ENCODE data around the gene STIMATE. TPM values are rescaled to one million over a fixed set of nuclear protein-coding genes. Genes with fewer than 3 reads are reported as not detected.

Gene STIMATE
- polyA plus RNA-seq, 1 of the 3 experiments (the other 2 are of a cell fraction): 9.3 TPM

DNA sequence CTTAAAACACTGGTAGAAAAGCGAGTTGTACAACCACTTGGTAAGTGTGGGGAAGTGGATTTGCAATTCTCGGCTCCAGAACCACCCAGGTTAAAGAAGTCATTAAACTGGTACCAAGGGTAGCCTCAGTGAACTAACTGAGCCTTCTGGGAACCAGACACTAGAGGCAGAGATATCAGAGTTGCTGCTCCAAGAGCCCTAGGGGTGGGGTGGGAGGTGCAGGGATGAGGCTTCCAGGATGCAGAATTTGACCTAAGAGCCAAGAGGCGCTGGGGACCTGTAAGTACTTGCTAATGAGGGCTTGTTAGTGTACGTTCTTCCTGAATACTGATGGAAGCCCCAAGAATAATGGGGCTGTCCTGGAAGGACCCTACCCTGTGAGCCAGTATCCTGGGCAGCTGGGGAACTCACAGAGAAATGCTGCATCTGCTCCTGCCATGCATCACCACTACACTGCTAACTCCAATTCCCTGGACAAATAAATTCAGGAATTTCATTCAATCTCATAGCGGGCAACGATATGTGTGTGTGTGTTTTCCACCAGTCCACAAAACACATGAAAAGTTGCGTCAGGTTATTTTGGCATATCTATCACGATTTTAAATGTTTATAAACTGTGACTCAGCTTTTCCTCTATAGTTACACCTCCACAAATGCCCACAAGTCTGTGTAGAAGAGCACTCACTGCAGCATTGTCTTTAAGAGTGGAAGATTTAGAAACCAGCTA is 23.8 kb downstream of the STIMATE start:
- no peak overlapping the region for H2AFZ ChIP-seq (ENCODE audit: low read depth)
- no peaks in the 10 kb centered on the region for H3K27me3 ChIP-seq (ENCODE audit: insufficient read depth)
- H3K9me2 ChIP-seq: no peaks in the 10 kb centered on the region
- POLR2A ChIA-PET: no interaction called here
- no peak overlapping the region for H3K4me3 ChIP-seq (ENCODE audit: low read depth in 2 of 2, low read length in 1 of 2)
- 94% methylated on average over 8 of the region's 8 CpGs for WGBS (ENCODE audit: low lambda C conversion rate)
- no peaks in the 10 kb centered on the region for H3K79me2 ChIP-seq (ENCODE audit: insufficient read depth)
- H4K20me1 ChIP-seq (ENCODE audit: insufficient read depth): 0 out of 2 replicates have a peak, but pooled peaks cover 4% of the 10 kb centered on the region
- CTCF ChIA-PET: no interaction called here
- no peaks in the 10 kb centered on the region for H3K9me3 ChIP-seq
- no peak for DNase-seq
- no peak overlapping the region for H3K9ac ChIP-seq
- H3F3A ChIP-seq (replicated peaks; ENCODE audit: insufficient read depth): no peaks in the 10 kb centered on the region
- H3K4me2 ChIP-seq: no peak overlapping the region
- no peaks in the 10 kb centered on the region for H3K36me3 ChIP-seq (replicated peaks in 1 of 2; ENCODE audit: control insufficient read depth in 1 of 2, insufficient read depth in 2 of 2, low read length in 1 of 2)
- peaks cover 0 to 4% of the 10 kb centered on the region in 2 experiments; a peak in 1 of 4 replicates for H3K4me1 ChIP-seq (ENCODE audit: control insufficient read depth in 1 of 2, insufficient read depth in 2 of 2, low read depth in 1 of 2, low read length in 1 of 2)
- TF ChIP-seq FOXJ3 (CRISPR knock-in tag; IDR thresholded peaks at IDR 0.05) (no peak), IRF3 (IDR thresholded peaks at IDR 0.05; ENCODE audit: low read depth, low read length) (no peak), GATA2 (CRISPR knock-in tag; IDR thresholded peaks at IDR 0.05) (no peak), PBX3 (IDR thresholded peaks at IDR 0.05) (no peak), CHD2 (IDR thresholded peaks at IDR 0.05; ENCODE audit: low read length, partially characterized antibody) (no peak)
- TF ChIP-seq, protein P1, sequence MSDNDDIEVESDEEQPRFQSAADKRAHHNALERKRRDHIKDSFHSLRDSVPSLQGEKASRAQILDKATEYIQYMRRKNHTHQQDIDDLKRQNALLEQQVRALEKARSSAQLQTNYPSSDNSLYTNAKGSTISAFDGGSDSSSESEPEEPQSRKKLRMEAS (IDR thresholded peaks at IDR 0.05; ENCODE audit: low read depth): no peak
- H3K27ac ChIP-seq (ENCODE audit: low read depth in 2 of 2, low read length in 1 of 2): no peak overlapping the region

- ChIA-PET CTCF (no interaction called here), POLR2A (no interaction called here)
- Histone ChIP-seq H3K4me2 (no peak overlapping the region), H3K9ac (no peak overlapping the region), H3K4me3 (ENCODE audit: low read depth in 2 of 2, low read length in 1 of 2) (no peak overlapping the region), H3K27ac (ENCODE audit: low read depth in 2 of 2, low read length in 1 of 2) (no peak overlapping the region), H3F3A (replicated peaks; ENCODE audit: insufficient read depth) (no peaks in the 10 kb centered on the region), H3K9me3 (no peaks in the 10 kb centered on the region), H4K20me1 (ENCODE audit: insufficient read depth) (0 out of 2 replicates have a peak, but pooled peaks cover 4% of the 10 kb centered on the region), H3K79me2 (ENCODE audit: insufficient read depth) (no peaks in the 10 kb centered on the region), H3K4me1 (ENCODE audit: control insufficient read depth in 1 of 2, insufficient read depth in 2 of 2, low read depth in 1 of 2, low read length in 1 of 2) (peaks cover 0 to 4% of the 10 kb centered on the region in 2 experiments; a peak in 1 of 4 replicates), H2AFZ (ENCODE audit: low read depth) (no peak overlapping the region), H3K9me2 (no peaks in the 10 kb centered on the region), H3K27me3 (ENCODE audit: insufficient read depth) (no peaks in the 10 kb centered on the region), H3K36me3 (replicated peaks in 1 of 2; ENCODE audit: control insufficient read depth in 1 of 2, insufficient read depth in 2 of 2, low read length in 1 of 2) (no peaks in the 10 kb centered on the region)
- WGBS (ENCODE audit: low lambda C conversion rate): 97% methylated on average over 3 of the region's 3 CpGs
- TF ChIP-seq USF1 (IDR thresholded peaks at IDR 0.05; ENCODE audit: borderline replicate concordance, low read depth) (no peak), EZH2phosphoT487 (IDR thresholded peaks at IDR 0.05; ENCODE audit: borderline replicate concordance, low read depth) (no peak), IRF3 (IDR thresholded peaks at IDR 0.05; ENCODE audit: low read depth, low read length) (no peak), SMC3 (IDR thresholded peaks at IDR 0.05; ENCODE audit: low read depth, low read length) (no peak), TAF1 (IDR thresholded peaks at IDR 0.05; ENCODE audit: borderline replicate concordance, low read depth, low read length) (no peak), FOSL2 (IDR thresholded peaks at IDR 0.05; ENCODE audit: borderline replicate concordance, low read depth) (no peak), CHD2 (IDR thresholded peaks at IDR 0.05; ENCODE audit: low read length, partially characterized antibody) (no peak), MXI1 (IDR thresholded peaks at IDR 0.05; ENCODE audit: low read depth, low read length) (no peak), RAD21 (IDR thresholded peaks at IDR 0.05; ENCODE audit: low read length) (no peak), CTCF (IDR thresholded peaks at IDR 0.05) (no peak), JUND (IDR thresholded peaks at IDR 0.05) (no peak), FOXJ3 (CRISPR knock-in tag; IDR thresholded peaks at IDR 0.05) (no peak), EP300 (IDR thresholded peaks at IDR 0.05; ENCODE audit: borderline replicate concordance in 1 of 2, low read depth in 1 of 2, low read length in 1 of 2) (no peak), FOXM1 (IDR thresholded peaks at IDR 0.05; ENCODE audit: low read depth) (no peak), TEAD4 (IDR thresholded peaks at IDR 0.05; ENCODE audit: borderline replicate concordance, insufficient read depth) (no peak)
- TF ChIP-seq, protein P2, sequence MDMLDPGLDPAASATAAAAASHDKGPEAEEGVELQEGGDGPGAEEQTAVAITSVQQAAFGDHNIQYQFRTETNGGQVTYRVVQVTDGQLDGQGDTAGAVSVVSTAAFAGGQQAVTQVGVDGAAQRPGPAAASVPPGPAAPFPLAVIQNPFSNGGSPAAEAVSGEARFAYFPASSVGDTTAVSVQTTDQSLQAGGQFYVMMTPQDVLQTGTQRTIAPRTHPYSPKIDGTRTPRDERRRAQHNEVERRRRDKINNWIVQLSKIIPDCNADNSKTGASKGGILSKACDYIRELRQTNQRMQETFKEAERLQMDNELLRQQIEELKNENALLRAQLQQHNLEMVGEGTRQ (IDR thresholded peaks at IDR 0.05; ENCODE audit: borderline replicate concordance, low read depth, low read length): no peak
- DNase-seq: no peak
Measured at GRCh38 chr3:52872245-52872644, 25.1 kb downstream of the STIMATE start.
